Lung (tissue), 12 donors: ENCODE measurements around the gene HIF3A. TPM values are rescaled to one million over a fixed set of nuclear protein-coding genes. Genes with fewer than 3 reads are reported as not detected.

Experiments
- ATAC-seq: fragments of 200-7000 bp; cut with Tn5 transposase; one replicate; pipeline ENCODE4 v1.9.1; 2020; ENCODE audit warnings: moderate number of reproducible peaks; ENCODE audit not compliant: insufficient read depth, low FRiP score
- DNase-seq, 3 donors: peaks; one replicate each; pipeline ENCODE4 v3.0.0-alpha.2; 2013 to 2017
- H3K27ac ChIP-seq, 2 donors: one replicate each; pipeline ENCODE4 v1.5.1; 2013; ENCODE audit warnings: mild to moderate bottlenecking in 2 of 2, moderate library complexity in 2 of 2, control low read depth in 1 of 2, inconsistent platforms in 1 of 2, low read depth in 1 of 2, low read length in 1 of 2
- H3K27me3 ChIP-seq, 3 donors: one replicate each; pipeline ENCODE4 v1.5.1; 2013; ENCODE audit warnings: low read length in 2 of 3; ENCODE audit not compliant: control insufficient read depth in 3 of 3, insufficient read depth in 3 of 3
- H3K36me3 ChIP-seq, 4 donors: one replicate each; pipeline ENCODE4 v1.5.1; 2013; ENCODE audit warnings: low read length in 4 of 4, mild to moderate bottlenecking in 1 of 4, moderate library complexity in 1 of 4; ENCODE audit not compliant: control insufficient read depth in 4 of 4, insufficient read depth in 4 of 4
- H3K4me1 ChIP-seq, 5 donors: one replicate each; pipeline ENCODE4 v1.5.1; 2013; ENCODE audit warnings: low read length in 5 of 5, mild to moderate bottlenecking in 2 of 5, moderate library complexity in 1 of 5; ENCODE audit not compliant: control insufficient read depth in 5 of 5, insufficient read depth in 5 of 5
- H3K4me3 ChIP-seq: one replicate; pipeline ENCODE4 v1.5.1; 2013; ENCODE audit warnings: mild to moderate bottlenecking, control low read depth, moderate library complexity
- H3K9ac ChIP-seq, 2 donors: one replicate each; pipeline ENCODE4 v1.5.1; 2013; ENCODE audit warnings: low read length in 2 of 2, control low read depth in 1 of 2; ENCODE audit not compliant: insufficient read depth in 1 of 2
- H3K9me3 ChIP-seq, 4 donors: one replicate each; pipeline ENCODE4 v1.5.1; 2013; ENCODE audit warnings: low read length in 3 of 4, mild to moderate bottlenecking in 1 of 4, moderate library complexity in 1 of 4; ENCODE audit not compliant: control insufficient read depth in 4 of 4, insufficient read depth in 3 of 4
- WGBS, 2 donors: extraction: QIAGEN DNeasy Blood & Tissue Kit; methylation state at CpG; one replicate each; pipeline ENCODE4 v1.1.7; 2013; 5-methylcytosine and 5-hydroxymethylcytosine counted together
- polyA plus RNA-seq, 2 donors: library from polyadenylated mRNA; stranded (reverse); fragments of 200-250 nt; gene quantifications; one replicate each; pipeline ENCODE4 v1.2.1, GENCODE V29; 2013
- total RNA-seq, 2 donors: library from RNA; depleted of rRNA in 1 of 2; stranded (reverse); fragments of >200 nt in 1 of 2; gene quantifications; one replicate each; pipeline ENCODE4 v1.2.1, GENCODE V29; 2014 to 2021
- TF ChIP-seq, protein P1 (sequence below): IDR thresholded peaks from 2 replicates; pipeline ENCODE4 v1.5.1; 2012; ENCODE audit warnings: mild to moderate bottlenecking; ENCODE audit errors: control extremely low read depth, extremely low read depth
- donor health status: control.
- donor health status: control.
- donor health status: Bipolar disorder and iron deficiency.
- donor health status: healthy.
- donor health status: DM: yes; HTN: yes; CAD: no.

The HIF3A gene
- total and polyA plus RNA-seq, 4 donors, result 24.1 to 315 (median 63.4) TPM

DNA sequence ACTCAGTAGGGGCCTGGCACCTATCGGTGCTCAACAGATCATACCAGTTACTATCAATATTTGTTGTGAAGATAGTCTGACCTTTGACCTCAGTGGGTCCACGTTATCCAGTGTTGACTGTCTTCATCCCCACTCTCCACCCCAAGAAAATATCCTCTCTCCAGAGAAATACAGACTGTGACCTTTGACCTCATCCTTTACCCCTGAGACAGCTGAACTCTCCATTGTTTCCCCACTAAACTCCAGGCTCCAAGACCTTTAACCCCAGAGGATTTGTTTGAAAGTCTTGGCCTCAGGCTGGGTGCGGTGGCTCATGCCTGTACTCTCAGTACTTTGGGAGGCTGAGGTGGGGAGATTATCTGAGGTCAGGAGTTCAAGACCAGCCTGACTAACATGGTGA, 27.4 kb downstream of the HIF3A start:
- ATAC-seq (no peak), DNase-seq (no peak)
- Histone ChIP-seq H3K4me3 (no peak overlapping the region), H3K9ac (no peak overlapping the region), H3K27me3 (no peaks in the 10 kb centered on the region), H3K36me3 (peaks cover 26 to 74% (median 63%) of the 10 kb centered on the region in 4 donors), H3K4me1 (peaks cover 0 to 2% (median 0%) of the 10 kb centered on the region in 5 donors), H3K27ac (no peak overlapping the region), H3K9me3 (peaks cover 0 to 9% (median 7%) of the 10 kb centered on the region in 4 donors)
- 83% methylated on average over 3 of the region's 3 CpGs for WGBS, 2 donors
- TF ChIP-seq, protein P1, sequence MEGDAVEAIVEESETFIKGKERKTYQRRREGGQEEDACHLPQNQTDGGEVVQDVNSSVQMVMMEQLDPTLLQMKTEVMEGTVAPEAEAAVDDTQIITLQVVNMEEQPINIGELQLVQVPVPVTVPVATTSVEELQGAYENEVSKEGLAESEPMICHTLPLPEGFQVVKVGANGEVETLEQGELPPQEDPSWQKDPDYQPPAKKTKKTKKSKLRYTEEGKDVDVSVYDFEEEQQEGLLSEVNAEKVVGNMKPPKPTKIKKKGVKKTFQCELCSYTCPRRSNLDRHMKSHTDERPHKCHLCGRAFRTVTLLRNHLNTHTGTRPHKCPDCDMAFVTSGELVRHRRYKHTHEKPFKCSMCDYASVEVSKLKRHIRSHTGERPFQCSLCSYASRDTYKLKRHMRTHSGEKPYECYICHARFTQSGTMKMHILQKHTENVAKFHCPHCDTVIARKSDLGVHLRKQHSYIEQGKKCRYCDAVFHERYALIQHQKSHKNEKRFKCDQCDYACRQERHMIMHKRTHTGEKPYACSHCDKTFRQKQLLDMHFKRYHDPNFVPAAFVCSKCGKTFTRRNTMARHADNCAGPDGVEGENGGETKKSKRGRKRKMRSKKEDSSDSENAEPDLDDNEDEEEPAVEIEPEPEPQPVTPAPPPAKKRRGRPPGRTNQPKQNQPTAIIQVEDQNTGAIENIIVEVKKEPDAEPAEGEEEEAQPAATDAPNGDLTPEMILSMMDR, result no peak

DNA sequence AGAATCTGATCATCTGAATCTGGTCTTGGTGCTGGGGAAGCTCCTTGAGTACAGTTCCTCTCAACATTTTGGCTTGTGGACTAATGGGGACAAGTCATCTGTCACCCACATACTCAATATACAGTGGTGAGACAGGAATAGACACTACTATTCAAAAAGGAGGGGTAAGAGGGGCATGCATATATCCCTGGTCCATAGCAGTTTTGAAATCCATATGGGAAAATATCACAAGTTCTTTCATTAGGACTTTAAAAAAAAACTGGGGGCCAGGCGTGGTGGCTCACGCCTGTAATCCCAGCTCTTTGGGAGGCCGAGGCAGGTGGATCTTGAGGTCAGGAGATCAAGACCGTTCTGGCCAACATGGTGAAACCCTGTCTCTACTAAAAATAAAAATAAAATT, 29.8 kb downstream of the HIF3A start:
- H3K4me1 ChIP-seq, result peaks cover 0 to 3% (median 0%) of the 10 kb centered on the region in 5 donors
- DNase-seq (no peak), ATAC-seq (no peak)
- H3K27me3 ChIP-seq, result no peaks in the 10 kb centered on the region
- H3K9me3 ChIP-seq, result peaks cover 0 to 9% (median 7%) of the 10 kb centered on the region in 4 donors
- H3K36me3 ChIP-seq, result peaks cover 31 to 81% (median 68%) of the 10 kb centered on the region in 4 donors
- WGBS, 2 donors, result 94 to 98% methylated on average over 4 of the region's 4 CpGs
- H3K9ac ChIP-seq, result no peak overlapping the region
- no peak overlapping the region for H3K27ac ChIP-seq
- TF ChIP-seq, protein P1, result no peak
- H3K4me3 ChIP-seq, result no peak overlapping the region

DNA sequence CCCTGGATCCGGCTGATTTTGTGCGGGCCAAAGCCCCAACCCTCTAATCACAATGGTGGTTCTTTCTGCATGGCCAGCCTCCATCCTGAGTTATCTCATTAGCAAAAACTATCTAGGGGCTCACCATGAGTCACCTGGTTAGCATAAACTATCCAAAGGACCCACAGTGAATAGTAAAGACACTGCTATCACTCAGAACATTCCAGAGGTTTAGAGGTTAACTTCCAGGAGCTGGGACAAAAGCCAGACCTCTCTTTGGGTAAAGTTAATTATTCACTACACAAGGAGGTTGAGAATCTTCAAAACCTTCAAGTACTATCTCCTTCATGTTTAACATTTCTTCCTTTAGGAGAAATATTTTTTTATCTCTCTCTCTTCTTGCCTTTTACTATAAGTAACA, 31.2 kb downstream of the HIF3A start:
- ATAC-seq, result no peak
- Histone ChIP-seq H3K27me3 (no peaks in the 10 kb centered on the region), H3K4me1 (peaks cover 0 to 3% (median 0%) of the 10 kb centered on the region in 5 donors), H3K9ac (no peak overlapping the region), H3K9me3 (peaks cover 0 to 9% (median 7%) of the 10 kb centered on the region in 4 donors), H3K27ac (no peak overlapping the region), H3K4me3 (no peak overlapping the region), H3K36me3 (peaks cover 35 to 78% (median 62%) of the 10 kb centered on the region in 4 donors)
- 98 to 99% methylated on average over 2 of the region's 2 CpGs for WGBS, 2 donors
- no peak for DNase-seq
- TF ChIP-seq, protein P1, result no peak
